ENCODE data around the gene ITGB7. TPM values are rescaled to one million over a fixed set of nuclear protein-coding genes. Genes with fewer than 3 reads are reported as not detected.
"Not testable (repeated sequence)": the region's sequence is repeated elsewhere in the genome, so short reads cannot be mapped to it uniquely, and the experiment has no call there.

ITGB7 gene
- total RNA-seq, 1 experiment from 2014 or later = 0.43 TPM

- intact Hi-C loops (cut with micrococcal nuclease; ENCODE audit: unreplicated experiment) = loop anchor here (5.0 kb wide), 1 partner anchor 114 kb away; no protein-coding TSS in a partner anchor
- DNase-seq (ENCODE audit: low spot score) = peak; percentile 93
- TF ChIP-seq CTCF (conservative IDR thresholded peaks at IDR 0.05; ENCODE audit: low read depth, low read length) (no peak), EZH2 (IDR thresholded peaks at IDR 0.05; ENCODE audit: borderline replicate concordance, low read depth, low read length, poor library complexity, severe bottlenecking) (no peak)
- H3K4me3 ChIP-seq (ENCODE audit: low read depth, low read length, poor library complexity, severe bottlenecking) = peak overlapping the region; percentile 68
- no TSS peak for BruUV-seq (replicated peaks)
- H3K36me3 ChIP-seq (ENCODE audit: insufficient read depth, low read length, poor library complexity, severe bottlenecking) = peaks cover 43% of the 10 kb centered on the region
- ChIA-PET CTCF (interaction anchor here (0.5 to 1.4 kb wide), 6 partner anchors 21 to 311 kb away, joined by 3 to 9 read pairs (median 4); partner anchors contain the start of gene AAAS), POLR2A (ENCODE audit: low non-redundant PET) (no interaction called here)
- H3K27ac ChIP-seq (ENCODE audit: low read depth, low read length, poor library complexity, severe bottlenecking) = peak overlapping the region; percentile 93
- H3K4me1 ChIP-seq (ENCODE audit: insufficient read depth, low read length, poor library complexity, severe bottlenecking) = peaks cover 24% of the 10 kb centered on the region
- no peaks in the 10 kb centered on the region for H3K9me3 ChIP-seq (ENCODE audit: low read depth, low read length, poor library complexity, severe bottlenecking)
- no peaks in the 10 kb centered on the region for H3K27me3 ChIP-seq (replicated peaks; ENCODE audit: insufficient read depth, low read depth, low read length, poor library complexity)
These were observed 26.0 kb downstream of the ITGB7 start for GRCh38 chr12:53180931-53181645.

GRCh38 chr12:53180220-53180930 is 26.7 kb downstream of the ITGB7 start, which contains the start of the genes CSAD and ZNF740:
TSS of gene CSAD (minus strand) at chr12:53180925. CDS start at chr12:53173470, 7,455 bp downstream.
TSS of gene ZNF740 (plus strand) at chr12:53180722. CDS start at chr12:53181984, 1,262 bp downstream.
- TF ChIP-seq EZH2 (IDR thresholded peaks at IDR 0.05; ENCODE audit: borderline replicate concordance, low read depth, low read length, poor library complexity, severe bottlenecking) (no peak), CTCF (conservative IDR thresholded peaks at IDR 0.05; ENCODE audit: low read depth, low read length) (no peak)
- BruUV-seq (replicated peaks) = no TSS peak

GRCh38 chr12:53179687-53180219 is 27.3 kb downstream of the ITGB7 start:
- Histone ChIP-seq H3K36me3 (ENCODE audit: insufficient read depth, low read length, poor library complexity, severe bottlenecking) (peaks cover 30% of the 10 kb centered on the region), H3K4me1 (ENCODE audit: insufficient read depth, low read length, poor library complexity, severe bottlenecking) (peaks cover 35% of the 10 kb centered on the region), H3K27ac (ENCODE audit: low read depth, low read length, poor library complexity, severe bottlenecking) (peak overlapping the region; percentile 93), H3K9me3 (ENCODE audit: low read depth, low read length, poor library complexity, severe bottlenecking) (no peaks in the 10 kb centered on the region), H3K4me3 (ENCODE audit: low read depth, low read length, poor library complexity, severe bottlenecking) (peak overlapping the region; percentile 68), H3K27me3 (replicated peaks; ENCODE audit: insufficient read depth, low read depth, low read length, poor library complexity) (no peaks in the 10 kb centered on the region)
- no peak for DNase-seq (ENCODE audit: low spot score)
- ChIA-PET CTCF (no interaction called here), POLR2A (ENCODE audit: low non-redundant PET) (interaction anchor here (0.6 kb wide), 2 partner anchors 120 to 479 kb away, joined by 15 to 16 read pairs; partner anchors contain the start of gene MYG1)
- intact Hi-C loops (cut with micrococcal nuclease; ENCODE audit: unreplicated experiment) = loop anchor here (5.0 kb wide), 1 partner anchor 112 kb away; no protein-coding TSS in a partner anchor
- no peak for TF ChIP-seq CTCF (conservative IDR thresholded peaks at IDR 0.05; ENCODE audit: low read depth, low read length)
- TF ChIP-seq EZH2 (IDR thresholded peaks at IDR 0.05; ENCODE audit: borderline replicate concordance, low read depth, low read length, poor library complexity, severe bottlenecking) = no peak
- no TSS peak for BruUV-seq (replicated peaks)

More at GRCh38 chr12:53180220-53180930, 26.7 kb downstream of the ITGB7 start, which contains the start of the genes CSAD and ZNF740:
- CTCF ChIA-PET = interaction anchor here (0.5 to 1.4 kb wide), 5 partner anchors 21 to 312 kb away, joined by 3 to 9 read pairs (median 3); no protein-coding TSS in a partner anchor
- no peaks in the 10 kb centered on the region for H3K9me3 ChIP-seq (ENCODE audit: low read depth, low read length, poor library complexity, severe bottlenecking)
- intact Hi-C loops (cut with micrococcal nuclease; ENCODE audit: unreplicated experiment) = loop anchor here (5.0 kb wide), 1 partner anchor 113 kb away; no protein-coding TSS in a partner anchor
- peaks cover 36% of the 10 kb centered on the region for H3K36me3 ChIP-seq (ENCODE audit: insufficient read depth, low read length, poor library complexity, severe bottlenecking)
- peak within 1 kb of the TSS; percentile 93 for H3K27ac ChIP-seq (ENCODE audit: low read depth, low read length, poor library complexity, severe bottlenecking)
- H3K4me1 ChIP-seq (ENCODE audit: insufficient read depth, low read length, poor library complexity, severe bottlenecking) = peaks cover 29% of the 10 kb centered on the region
- peak within 1 kb of the TSS; percentile 68 for H3K4me3 ChIP-seq (ENCODE audit: low read depth, low read length, poor library complexity, severe bottlenecking)
- no peaks in the 10 kb centered on the region for H3K27me3 ChIP-seq (replicated peaks; ENCODE audit: insufficient read depth, low read depth, low read length, poor library complexity)
- peak; percentile 99 for DNase-seq (ENCODE audit: low spot score)
- POLR2A ChIA-PET (ENCODE audit: low non-redundant PET) = interaction anchor here (0.6 kb wide), 2 partner anchors 119 to 478 kb away, joined by 15 to 16 read pairs; partner anchors contain the start of gene MYG1

GRCh38 chr12:53178803-53179202 is 28.2 kb downstream of the ITGB7 start:
- H3K4me3 ChIP-seq (ENCODE audit: low read depth, low read length, poor library complexity, severe bottlenecking); H3K27me3 ChIP-seq (replicated peaks; ENCODE audit: insufficient read depth, low read depth, low read length, poor library complexity); DNase-seq (ENCODE audit: low spot score); H3K27ac ChIP-seq (ENCODE audit: low read depth, low read length, poor library complexity, severe bottlenecking); CTCF ChIA-PET; BruUV-seq (replicated peaks); POLR2A ChIA-PET (ENCODE audit: low non-redundant PET); intact Hi-C loops (cut with micrococcal nuclease; ENCODE audit: unreplicated experiment); H3K9me3 ChIP-seq (ENCODE audit: low read depth, low read length, poor library complexity, severe bottlenecking): not testable (repeated sequence)
- Histone ChIP-seq H3K36me3 (ENCODE audit: insufficient read depth, low read length, poor library complexity, severe bottlenecking) (peaks cover 24% of the 10 kb centered on the region), H3K4me1 (ENCODE audit: insufficient read depth, low read length, poor library complexity, severe bottlenecking) (peaks cover 36% of the 10 kb centered on the region)

All from A673 (cell line).